Mesendoderm (in vitro differentiated cells): Measurements from ENCODE around the gene MTMR10.

Experiments
- DNase-seq: peaks from one replicate; pipeline ENCODE4 v3.0.0; 2013
- H2AK5ac ChIP-seq: 2 replicates; pipeline ENCODE4 v1.6.1; 2013; ENCODE audit warnings: low read length, inconsistent platforms
- H2BK120ac ChIP-seq: 2 replicates; pipeline ENCODE4 v1.6.1; 2013; ENCODE audit warnings: low read depth, mild to moderate bottlenecking, low read length, moderate library complexity, mixed read lengths
- H2BK15ac ChIP-seq: replicated peaks from 2 replicates; pipeline ENCODE4 v1.6.1; 2013; ENCODE audit warnings: low read depth, mild to moderate bottlenecking, moderate library complexity
- H2BK5ac ChIP-seq: 2 replicates; pipeline ENCODE4 v1.6.1; 2013; ENCODE audit warnings: low read length, inconsistent platforms
- H3K18ac ChIP-seq: 2 replicates; pipeline ENCODE4 v1.6.1; 2013; ENCODE audit warnings: mild to moderate bottlenecking, low read length, mixed read lengths
- H3K23ac ChIP-seq: one replicate; pipeline ENCODE4 v1.6.1; 2013; ENCODE audit warnings: low read length
- H3K27ac ChIP-seq: 2 replicates; pipeline ENCODE4 v1.5.1; 2013; ENCODE audit warnings: low read depth, mild to moderate bottlenecking, inconsistent platforms, low read length, moderate library complexity
- H3K27me3 ChIP-seq: 2 replicates; pipeline ENCODE4 v1.6.1; 2013; ENCODE audit warnings: low read length, control low read depth, mild to moderate bottlenecking, inconsistent platforms; ENCODE audit not compliant: insufficient read depth, poor library complexity
- H3K36me3 ChIP-seq: 2 replicates; pipeline ENCODE4 v1.6.1; 2013; ENCODE audit warnings: low read length, inconsistent platforms; ENCODE audit not compliant: control insufficient read depth, insufficient read depth
- H3K4ac ChIP-seq: one replicate; pipeline ENCODE4 v1.6.1; 2013; ENCODE audit warnings: low read depth, mild to moderate bottlenecking, low read length, moderate library complexity
- H3K4me1 ChIP-seq: 2 replicates; pipeline ENCODE4 v1.6.1; 2013; ENCODE audit warnings: low read depth, low read length, inconsistent platforms; ENCODE audit not compliant: control insufficient read depth
- H3K4me2 ChIP-seq: 2 replicates; pipeline ENCODE4 v1.6.1; 2013; ENCODE audit warnings: low read length
- H3K4me3 ChIP-seq: 2 replicates; pipeline ENCODE4 v1.5.1; 2013; ENCODE audit warnings: mild to moderate bottlenecking, low read length
- H3K56ac ChIP-seq: one replicate; pipeline ENCODE4 v1.6.1; 2013; ENCODE audit warnings: low read length
- H3K79me1 ChIP-seq: 2 replicates; pipeline ENCODE4 v1.6.1; 2013; ENCODE audit warnings: low read length, inconsistent platforms
- H3K79me2 ChIP-seq: 2 replicates; pipeline ENCODE4 v1.6.1; 2013; ENCODE audit warnings: mild to moderate bottlenecking, low read length; ENCODE audit not compliant: control insufficient read depth, insufficient read depth
- H3K9ac ChIP-seq: 2 replicates; pipeline ENCODE4 v1.6.1; 2013; ENCODE audit warnings: low read length, inconsistent platforms
- H4K5ac ChIP-seq: one replicate; pipeline ENCODE4 v1.6.1; 2013; ENCODE audit warnings: low read length
- H4K8ac ChIP-seq: one replicate; pipeline ENCODE4 v1.6.1; 2013; ENCODE audit warnings: low read depth, mild to moderate bottlenecking, control low read depth, low read length, moderate library complexity
- WGBS: extraction: QIAGEN DNeasy Blood & Tissue Kit; methylation state at CpG from one replicate; pipeline ENCODE4 v1.1.7; 2013; ENCODE audit warnings: low lambda C conversion rate, missing lambda C conversion rate; ENCODE audit not compliant: insufficient coverage; ENCODE audit errors: extremely low coverage; 5-methylcytosine and 5-hydroxymethylcytosine counted together

Gene MTMR10

GRCh38 chr15:30962079-30962478 is 29.3 kb downstream of the MTMR10 start:
- no peak overlapping the region for H4K5ac ChIP-seq
- no peak overlapping the region for H2BK120ac ChIP-seq
- H3K4me2 ChIP-seq, result no peak overlapping the region
- no peak overlapping the region for H3K23ac ChIP-seq
- H3K4me1 ChIP-seq, result no peaks in the 10 kb centered on the region
- no peak overlapping the region for H2AK5ac ChIP-seq
- H3K27me3 ChIP-seq, result no peaks in the 10 kb centered on the region
- H3K4ac ChIP-seq, result no peak overlapping the region
- H2BK15ac ChIP-seq, result no peak overlapping the region
- H4K8ac ChIP-seq, result no peak overlapping the region
- peaks cover 3% of the 10 kb centered on the region for H3K36me3 ChIP-seq
- no peak overlapping the region for H3K56ac ChIP-seq
- H3K79me1 ChIP-seq, result no peaks in the 10 kb centered on the region
- H3K9ac ChIP-seq, result no peak overlapping the region
- DNase-seq, result no peak
- H2BK5ac ChIP-seq, result no peak overlapping the region
- H3K18ac ChIP-seq, result no peak overlapping the region
- H3K79me2 ChIP-seq, result no peaks in the 10 kb centered on the region
- H3K27ac ChIP-seq, result no peak overlapping the region
- no peak overlapping the region for H3K4me3 ChIP-seq

- Histone ChIP-seq H4K8ac (no peak overlapping the region), H3K79me2 (no peaks in the 10 kb centered on the region), H3K23ac (no peak overlapping the region), H3K4ac (no peak overlapping the region), H2BK120ac (no peak overlapping the region), H3K27ac (no peak overlapping the region), H3K9ac (no peak overlapping the region), H3K79me1 (no peaks in the 10 kb centered on the region), H3K27me3 (no peaks in the 10 kb centered on the region), H4K5ac (no peak overlapping the region), H3K36me3 (peaks cover 4% of the 10 kb centered on the region), H2BK5ac (no peak overlapping the region), H3K18ac (no peak overlapping the region), H2BK15ac (no peak overlapping the region), H2AK5ac (no peak overlapping the region), H3K4me1 (no peaks in the 10 kb centered on the region), H3K56ac (no peak overlapping the region), H3K4me3 (no peak overlapping the region), H3K4me2 (no peak overlapping the region)
- WGBS, result no CpG with 5 or more reads among the region's 5 CpGs
- no peak for DNase-seq
Measured at GRCh38 chr15:30958219-30958618, 33.2 kb downstream of the MTMR10 start.

DNA sequence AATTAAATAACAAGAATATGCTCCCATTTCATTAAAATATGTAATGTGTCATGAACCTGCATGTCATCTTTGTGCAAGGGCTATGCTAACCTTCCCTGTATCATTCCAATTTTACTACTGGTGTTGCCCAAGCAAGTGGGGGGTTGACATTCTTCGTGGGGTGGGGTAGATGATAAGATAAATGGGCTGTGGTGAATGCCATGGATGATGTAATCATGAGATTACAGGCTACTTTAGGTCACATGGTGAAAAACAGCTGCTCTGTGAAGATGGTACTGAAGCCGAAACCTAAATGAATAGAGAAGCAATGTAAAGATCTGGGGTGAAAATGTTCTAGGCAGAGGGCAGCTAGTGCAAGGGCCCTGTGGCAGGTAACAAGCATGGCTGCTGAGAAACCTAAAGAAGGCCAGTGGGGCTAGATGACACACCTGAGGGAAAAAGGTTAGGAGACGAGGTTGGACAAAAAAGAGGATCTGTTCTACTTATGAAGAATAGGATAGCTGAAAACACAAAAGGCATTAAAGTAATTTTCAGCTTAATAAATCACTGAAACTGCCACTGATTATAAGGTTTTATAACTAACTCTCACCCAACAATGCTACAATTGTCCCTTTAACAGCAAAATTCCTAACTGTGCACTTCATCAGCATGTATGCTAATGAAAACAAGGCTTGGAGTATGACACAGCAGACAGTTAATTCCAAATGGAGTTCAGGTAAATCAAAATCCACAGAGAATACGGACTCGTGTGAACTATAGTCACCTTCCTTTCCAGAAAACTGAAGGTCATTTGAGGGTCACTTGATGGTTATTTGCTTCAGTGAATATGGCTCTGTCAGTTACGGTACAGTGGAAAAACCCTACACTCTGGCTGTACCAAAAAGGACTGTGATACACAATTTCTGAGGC is 35.0 kb downstream of the MTMR10 start:
- Histone ChIP-seq H3K9ac (no peak overlapping the region), H3K27me3 (no peaks in the 10 kb centered on the region), H3K36me3 (peaks cover 8% of the 10 kb centered on the region), H4K8ac (no peak overlapping the region), H2BK15ac (no peak overlapping the region), H3K4ac (no peak overlapping the region), H3K4me2 (no peak overlapping the region), H4K5ac (no peak overlapping the region), H3K27ac (no peak overlapping the region), H2AK5ac (no peak overlapping the region), H3K79me2 (no peaks in the 10 kb centered on the region), H3K4me1 (no peaks in the 10 kb centered on the region), H3K56ac (no peak overlapping the region), H3K18ac (no peak overlapping the region), H3K79me1 (no peaks in the 10 kb centered on the region), H3K23ac (no peak overlapping the region), H2BK5ac (no peak overlapping the region), H3K4me3 (no peak overlapping the region), H2BK120ac (no peak overlapping the region)
- no CpG with 5 or more reads among the region's 6 CpGs for WGBS
- peak; percentile 58 for DNase-seq

GRCh38 chr15:30954674-30955073 is 36.8 kb downstream of the MTMR10 start:
- no CpG with 5 or more reads among the region's 1 CpG for WGBS

DNA sequence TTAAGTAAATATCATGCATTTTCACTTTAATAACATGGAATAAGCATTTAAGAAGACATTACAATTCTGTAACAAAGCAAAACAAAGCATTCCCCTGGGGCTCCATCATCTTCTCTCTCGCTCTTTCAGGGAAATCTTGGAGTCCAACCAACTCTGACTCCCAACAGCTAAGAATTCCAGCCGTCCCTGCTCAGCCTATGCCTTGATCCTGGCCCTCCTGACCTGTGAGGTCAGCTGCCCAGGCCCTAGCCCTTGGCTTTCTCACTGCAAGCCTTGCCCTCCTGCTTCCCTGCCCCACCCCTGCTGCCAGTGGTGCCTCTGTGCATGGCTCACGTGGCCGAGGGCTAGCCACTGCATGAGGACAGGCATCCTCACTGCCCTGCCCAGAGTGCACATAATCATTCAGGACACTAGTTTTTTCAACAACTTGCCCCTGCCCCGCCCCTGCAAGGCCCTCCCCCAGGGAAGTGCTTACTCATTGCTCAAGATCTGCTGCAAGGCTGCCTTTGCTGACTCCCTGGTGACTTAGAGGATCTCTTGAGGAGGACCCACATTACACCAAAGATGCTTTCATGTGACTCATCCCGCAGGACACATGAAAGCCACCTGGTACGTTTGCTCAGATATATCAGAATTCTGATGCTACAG is 37.6 kb downstream of the MTMR10 start:
- no peaks in the 10 kb centered on the region for H3K4me1 ChIP-seq
- H3K56ac ChIP-seq, result peak overlapping the region; percentile 25
- no peak overlapping the region for H2BK15ac ChIP-seq
- H3K36me3 ChIP-seq, result peaks cover 5% of the 10 kb centered on the region
- no peak overlapping the region for H3K18ac ChIP-seq
- no CpG with 5 or more reads among the region's 7 CpGs for WGBS
- no peak overlapping the region for H4K8ac ChIP-seq
- DNase-seq, result peak; percentile 89
- H2BK120ac ChIP-seq, result no peak overlapping the region
- H3K79me1 ChIP-seq, result no peaks in the 10 kb centered on the region
- no peak overlapping the region for H3K4me3 ChIP-seq
- no peaks in the 10 kb centered on the region for H3K79me2 ChIP-seq
- no peak overlapping the region for H3K4ac ChIP-seq
- no peak overlapping the region for H3K4me2 ChIP-seq
- no peak overlapping the region for H2BK5ac ChIP-seq
- H3K27ac ChIP-seq, result no peak overlapping the region
- no peak overlapping the region for H4K5ac ChIP-seq
- H3K23ac ChIP-seq, result no peak overlapping the region
- no peak overlapping the region for H3K9ac ChIP-seq
- no peak overlapping the region for H2AK5ac ChIP-seq
- H3K27me3 ChIP-seq, result no peaks in the 10 kb centered on the region

More at GRCh38 chr15:30954674-30955073, 36.8 kb downstream of the MTMR10 start:
- H2BK15ac ChIP-seq, result no peak overlapping the region
- H3K9ac ChIP-seq, result no peak overlapping the region
- no peak overlapping the region for H3K27ac ChIP-seq
- H3K18ac ChIP-seq, result no peak overlapping the region
- no peak overlapping the region for H3K56ac ChIP-seq
- H4K5ac ChIP-seq, result no peak overlapping the region
- H3K27me3 ChIP-seq, result no peaks in the 10 kb centered on the region
- no peak overlapping the region for H3K4ac ChIP-seq
- no peak overlapping the region for H2BK5ac ChIP-seq
- no peak overlapping the region for H2BK120ac ChIP-seq
- no peak overlapping the region for H3K4me3 ChIP-seq
- H3K36me3 ChIP-seq, result peaks cover 8% of the 10 kb centered on the region
- no peak for DNase-seq
- no peaks in the 10 kb centered on the region for H3K4me1 ChIP-seq
- H3K79me2 ChIP-seq, result no peaks in the 10 kb centered on the region
- no peak overlapping the region for H3K4me2 ChIP-seq
- no peak overlapping the region for H4K8ac ChIP-seq
- H2AK5ac ChIP-seq, result no peak overlapping the region
- H3K79me1 ChIP-seq, result no peaks in the 10 kb centered on the region
- H3K23ac ChIP-seq, result no peak overlapping the region
